ENCODE results near the gene SLC4A5. TPM values are rescaled to one million over a fixed set of nuclear protein-coding genes. Genes with fewer than 3 reads are reported as not detected.

The SLC4A5 gene
- total RNA-seq, 4 donors from 2014 or later = 0.24 to 3.8 (median 0.59) TPM

- no peak for ATAC-seq
- no peak for DNase-seq
- H3K27ac ChIP-seq = no peak overlapping the region
- H3K4me3 ChIP-seq = no peak overlapping the region
- no peaks in the 10 kb centered on the region for H3K27me3 ChIP-seq
- H3K36me3 ChIP-seq = no peaks in the 10 kb centered on the region
- no peaks in the 10 kb centered on the region for H3K4me1 ChIP-seq
- H3K9me3 ChIP-seq = no peaks in the 10 kb centered on the region
- TF ChIP-seq POLR2A (IDR thresholded peaks at IDR 0.05) (no peak), CTCF (IDR thresholded peaks at IDR 0.05 in 4 of 5, conservative IDR thresholded peaks at IDR 0.05 in 1 of 5) (no peak)
- in situ Hi-C loops (cut with MboI; ENCODE audit: low sequenced_read_pairs in 4 of 4) = no loop called here
- intact Hi-C loops (cut with DNase I; ENCODE audit: low total_unique reads) = no loop called here
Measured at GRCh38 chr2:74321737-74322136, 21.5 kb downstream of the SLC4A5 start.

GRCh38 chr2:74317701-74318100 lies 25.5 kb downstream of the SLC4A5 start:
- TF ChIP-seq CTCF (IDR thresholded peaks at IDR 0.05 in 4 of 5, conservative IDR thresholded peaks at IDR 0.05 in 1 of 5) (no peak), POLR2A (IDR thresholded peaks at IDR 0.05) (no peak)
- no peaks in the 10 kb centered on the region for H3K9me3 ChIP-seq
- no peaks in the 10 kb centered on the region for H3K4me1 ChIP-seq
- intact Hi-C loops (cut with DNase I; ENCODE audit: low total_unique reads) (no loop called here), in situ Hi-C loops (cut with MboI; ENCODE audit: low sequenced_read_pairs in 4 of 4) (no loop called here)
- ATAC-seq (no peak), DNase-seq (no peak)
- H3K27ac ChIP-seq = no peak overlapping the region
- H3K27me3 ChIP-seq = no peaks in the 10 kb centered on the region
- H3K36me3 ChIP-seq = no peaks in the 10 kb centered on the region
- H3K4me3 ChIP-seq = no peak overlapping the region

GRCh38 chr2:74316627-74317295 lies 26.5 kb downstream of the SLC4A5 start:
- ATAC-seq (no peak), DNase-seq (no peak)
- Histone ChIP-seq H3K27ac (no peak overlapping the region), H3K4me3 (no peak overlapping the region), H3K27me3 (no peaks in the 10 kb centered on the region), H3K4me1 (no peaks in the 10 kb centered on the region), H3K36me3 (no peaks in the 10 kb centered on the region), H3K9me3 (no peaks in the 10 kb centered on the region)
- in situ Hi-C loops (cut with MboI; ENCODE audit: low sequenced_read_pairs in 4 of 4) (no loop called here), intact Hi-C loops (cut with DNase I; ENCODE audit: low total_unique reads) (no loop called here)
- TF ChIP-seq CTCF (IDR thresholded peaks at IDR 0.05 in 4 of 5, conservative IDR thresholded peaks at IDR 0.05 in 1 of 5) = no peak
- no peak for TF ChIP-seq POLR2A (IDR thresholded peaks at IDR 0.05)

- no peak for DNase-seq
- Histone ChIP-seq H3K27me3 (no peaks in the 10 kb centered on the region), H3K4me1 (no peaks in the 10 kb centered on the region), H3K4me3 (no peak overlapping the region), H3K36me3 (no peaks in the 10 kb centered on the region), H3K9me3 (no peaks in the 10 kb centered on the region), H3K27ac (no peak overlapping the region)
- in situ Hi-C loops (cut with MboI; ENCODE audit: low sequenced_read_pairs in 4 of 4) (no loop called here), intact Hi-C loops (cut with DNase I; ENCODE audit: low total_unique reads) (no loop called here)
- no peak for ATAC-seq
- TF ChIP-seq CTCF (IDR thresholded peaks at IDR 0.05 in 4 of 5, conservative IDR thresholded peaks at IDR 0.05 in 1 of 5) (no peak), POLR2A (IDR thresholded peaks at IDR 0.05) (no peak)
Measured at GRCh38 chr2:74314107-74314506, 29.1 kb downstream of the SLC4A5 start.

- DNase-seq (no peak), ATAC-seq (no peak)
- Histone ChIP-seq H3K27me3 (no peaks in the 10 kb centered on the region), H3K4me3 (no peak overlapping the region), H3K27ac (no peak overlapping the region), H3K9me3 (no peaks in the 10 kb centered on the region), H3K36me3 (no peaks in the 10 kb centered on the region), H3K4me1 (no peaks in the 10 kb centered on the region)
- no peak for TF ChIP-seq POLR2A (IDR thresholded peaks at IDR 0.05)
- no peak for TF ChIP-seq CTCF (IDR thresholded peaks at IDR 0.05 in 4 of 5, conservative IDR thresholded peaks at IDR 0.05 in 1 of 5)
- intact Hi-C loops (cut with DNase I; ENCODE audit: low total_unique reads) = no loop called here
- in situ Hi-C loops (cut with MboI; ENCODE audit: low sequenced_read_pairs in 4 of 4) = no loop called here
Measured at GRCh38 chr2:74313497-74313896, 29.7 kb downstream of the SLC4A5 start.

Measured in gastrocnemius medialis (tissue), 4 donors.